Adrenal gland (tissue), 12 donors: ENCODE results near the gene TPCN1. TPM values are rescaled to one million over a fixed set of nuclear protein-coding genes. Genes with fewer than 3 reads are reported as not detected.
A peak's percentile ranks its signal among the peaks of the same experiment; 100 is the strongest.

Experiments used
- DNase-seq, 7 donors: peaks; one replicate each; pipeline ENCODE4 v3.0.0-alpha.2; 2019 to 2020
- H3K27ac ChIP-seq, 5 donors: fragments of 200-600 bp; sonication (generic) in 4 of 5; 1 replicate in 3 of 5; 2 replicates in 2 of 5; pipeline versions ENCODE4 v1.5.1 to v1.8.0; 2016 to 2020; ENCODE audit warnings: mild to moderate bottlenecking in 1 of 5
- H3K27me3 ChIP-seq: fragments of 200-600 bp; 2 replicates; pipeline ENCODE4 v1.8.0; 2021
- H3K36me3 ChIP-seq, 2 donors: fragments of 200-600 bp; replicated peaks in 1 of 2; 1 replicate in 1 of 2; 2 replicates in 1 of 2; pipeline versions ENCODE4 v1.5.1 to v1.8.0; 2018 to 2022
- H3K4me1 ChIP-seq, 2 donors: fragments of 200-600 bp; replicated peaks in 1 of 2; 1 replicate in 1 of 2; 2 replicates in 1 of 2; pipeline versions ENCODE4 v1.5.1 to v1.8.0; 2018 to 2021
- H3K4me3 ChIP-seq, 4 donors: fragments of 200-600 bp; sonication (generic) in 3 of 4; one replicate each; pipeline ENCODE4 v1.5.1; 2016 to 2018
- H3K9me3 ChIP-seq, 3 donors: fragments of 200-600 bp; sonication (generic) in 1 of 3; replicated peaks in 1 of 3; 1 replicate in 2 of 3; 2 replicates in 1 of 3; pipeline versions ENCODE4 v1.5.1 to v1.8.0; 2016 to 2021
- CTCF ChIP-seq, 6 experiments: fragments of 450-650 bp in 4 of 6; fragments of 200-600 bp in 2 of 6; sonication (generic) in 1 of 6; IDR thresholded peaks; 1 replicate in 5 of 6; 2 replicates in 1 of 6; pipeline versions ENCODE4 v1.5.1 to v1.8.0; 2016 to 2021; ENCODE audit warnings: antibody characterized with exemption in 6 of 6, mild to moderate bottlenecking in 2 of 6, moderate library complexity in 1 of 6
- POLR2A ChIP-seq, 2 donors: fragments of 450-650 bp; IDR thresholded peaks; one replicate each; pipeline ENCODE4 v1.6.1; 2017; ENCODE audit warnings: antibody characterized with exemption in 2 of 2, mild to moderate bottlenecking in 2 of 2, moderate library complexity in 1 of 2
- WGBS, 4 donors: extraction: QIAGEN DNeasy Blood & Tissue Kit in 2 of 4; methylation state at CpG; one replicate each; pipeline versions ENCODE4 v1.1.5 to v1.1.7; 2013 to 2017; 5-methylcytosine and 5-hydroxymethylcytosine counted together
- intact Hi-C, 2 donors: fragments of 100-400 bp; cut with DNase I; formaldehyde crosslinking; loops; one replicate each; pipeline versions ENCODE4 v1.14.1 to v1.15.0; 2022 to 2023
- polyA plus RNA-seq, 3 donors: library from polyadenylated mRNA; stranded (reverse); fragments of 200-250 nt in 2 of 3; fragments of 350-450 nt in 1 of 3; fragmentation: Illumina TruSeq in 1 of 3; extraction: RNeasy Lipid Tissue Mini Kit (QIAGEN cat#74804) in 1 of 3; gene quantifications; one replicate each; pipeline ENCODE4 v1.2.3, GENCODE V29; 2013 to 2014
- total RNA-seq, 9 donors: library from RNA; depleted of rRNA in 4 of 9; stranded (reverse); fragments of >200 nt in 4 of 9; fragments of 120-200 nt in 1 of 9; fragmentation: NEBNext Ultra II Directional in 1 of 9; extraction: Animal tissue kit (Norgen Biotek cat#: 25700) in 1 of 9; gene quantifications; one replicate each; pipeline versions ENCODE4 v1.1.0 to v1.2.4, GENCODE V29; 2013 to 2023
- donor health status: healthy with polysubstance abuse.
- donor health status: Bipolar disorder and iron deficiency.
- donor health status: DM: yes; HTN: yes; CAD: no.
- donor health status: DM: no; HTN: no; CAD: no.
- donor health status: DM: no; HTN: no; CAD: no.
- donor health status: DM: yes; HTN: yes; CAD: no.

Gene TPCN1
- total and polyA plus RNA-seq, 12 donors: 21.2 to 198 (median 80.9) TPM

DNA sequence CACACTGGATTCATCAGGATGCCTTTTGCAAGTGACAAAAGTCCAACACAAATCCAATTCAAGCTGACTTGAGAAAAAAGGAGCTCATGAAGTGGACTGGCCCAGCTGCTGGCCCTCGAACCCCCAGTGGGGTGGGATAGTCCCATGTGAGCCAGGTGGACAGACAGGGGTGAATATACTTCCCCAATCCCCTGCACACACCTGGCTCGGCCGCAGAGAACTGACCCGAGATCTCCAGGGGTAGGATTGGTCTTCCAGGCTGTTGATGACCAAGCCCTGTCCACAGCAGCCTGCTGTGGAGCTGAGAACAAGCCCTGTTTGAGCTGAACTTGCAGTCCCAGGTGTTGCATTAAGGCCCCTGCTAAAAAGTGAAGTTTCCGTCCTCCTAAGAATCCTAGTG, 56.2 kb downstream of the TPCN1 start:
- Histone ChIP-seq H3K27ac (peak overlapping the region in 1 of 5 donors; percentile 68), H3K36me3 (peaks cover 0 to 78% of the 10 kb centered on the region in 2 donors), H3K9me3 (no peaks in the 10 kb centered on the region), H3K4me3 (no peak overlapping the region), H3K27me3 (no peaks in the 10 kb centered on the region), H3K4me1 (peaks cover 15 to 17% of the 10 kb centered on the region in 2 donors)
- intact Hi-C loops: no loop called here
- TF ChIP-seq CTCF (IDR thresholded peaks at IDR 0.05): no peak
- no peak for TF ChIP-seq POLR2A (IDR thresholded peaks at IDR 0.05)
- peak in 1 of 7 donors; percentile 10 for DNase-seq
- 90 to 97% (median 96%) methylated on average over 4 to 5 of the region's 5 CpGs for WGBS, 4 donors

- H3K9me3 ChIP-seq: no peaks in the 10 kb centered on the region
- H3K4me3 ChIP-seq: no peak overlapping the region
- WGBS, 4 donors: 91 to 95% (median 92%) methylated on average over 7 to 8 of the region's 8 CpGs
- intact Hi-C loops: no loop called here
- H3K27me3 ChIP-seq: no peaks in the 10 kb centered on the region
- no peak overlapping the region for H3K27ac ChIP-seq
- no peak for DNase-seq
- peaks cover 0 to 82% of the 10 kb centered on the region in 2 donors for H3K36me3 ChIP-seq
- no peak for TF ChIP-seq CTCF (IDR thresholded peaks at IDR 0.05)
- H3K4me1 ChIP-seq: peaks cover 8 to 10% of the 10 kb centered on the region in 2 donors
Observed at GRCh38 chr12:113278141-113278540, 56.9 kb downstream of the TPCN1 start.

DNA sequence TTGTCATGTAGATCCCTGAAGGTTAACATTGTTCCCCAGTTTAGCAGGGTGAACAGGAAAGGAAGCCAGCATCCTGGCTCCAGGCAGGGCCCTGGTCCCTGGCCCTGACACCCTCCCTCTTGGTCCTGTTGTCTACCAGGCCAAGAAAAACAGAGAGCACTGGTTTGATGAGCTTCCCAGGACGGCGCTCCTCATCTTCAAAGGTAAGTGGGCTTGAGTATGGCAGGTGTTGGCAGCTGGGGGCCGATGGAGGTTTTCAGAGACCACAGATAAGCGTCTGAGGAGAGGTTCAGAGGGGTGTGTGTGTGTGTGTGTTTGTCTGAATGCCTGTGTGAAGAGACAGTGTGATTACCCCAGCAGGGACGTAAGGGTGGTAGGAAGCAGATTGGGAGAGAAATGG, 57.4 kb downstream of the TPCN1 start:
- TF ChIP-seq POLR2A (IDR thresholded peaks at IDR 0.05): no peak
- TF ChIP-seq CTCF (IDR thresholded peaks at IDR 0.05): no peak
- Histone ChIP-seq H3K4me1 (peaks cover 5% of the 10 kb centered on the region in 2 donors), H3K9me3 (no peaks in the 10 kb centered on the region), H3K27ac (no peak overlapping the region), H3K4me3 (no peak overlapping the region), H3K27me3 (no peaks in the 10 kb centered on the region), H3K36me3 (peaks cover 0 to 82% of the 10 kb centered on the region in 2 donors)
- WGBS, 4 donors: 88 to 89% (median 88%) methylated on average over 5 of the region's 5 CpGs
- DNase-seq: peak in 1 of 7 donors; percentile 7
- intact Hi-C loops: no loop called here

- intact Hi-C loops: no loop called here
- Histone ChIP-seq H3K27me3 (no peaks in the 10 kb centered on the region), H3K27ac (no peak overlapping the region), H3K4me3 (no peak overlapping the region), H3K9me3 (no peaks in the 10 kb centered on the region), H3K36me3 (peaks cover 0 to 89% of the 10 kb centered on the region in 2 donors), H3K4me1 (no peaks in the 10 kb centered on the region)
- no peak for TF ChIP-seq POLR2A (IDR thresholded peaks at IDR 0.05)
- no peak for TF ChIP-seq CTCF (IDR thresholded peaks at IDR 0.05)
- WGBS, 4 donors: 77 to 85% (median 84%) methylated on average over 13 of the region's 13 CpGs
- DNase-seq: no peak
Observed at GRCh38 chr12:113284751-113285150, 63.5 kb downstream of the TPCN1 start.
